Nephron (organoid): ENCODE results near the gene OR8H3.
"Not testable (repeated sequence)": the region's sequence is repeated elsewhere in the genome, so short reads cannot be mapped to it uniquely, and the experiment has no call there.

Experiments used
- H3K27ac Mint-ChIP-seq, 3 experiments: 2 replicates each; pipeline ENCODE4 v1.8.0; 2020; ENCODE audit warnings: mixed read lengths in 3 of 3, mild to moderate bottlenecking in 2 of 3, moderate library complexity in 1 of 3
- H3K27me3 Mint-ChIP-seq: 2 replicates; pipeline ENCODE4 v1.8.0; 2021; ENCODE audit warnings: low read depth, mild to moderate bottlenecking, moderate library complexity, mixed read lengths
- H3K36me3 Mint-ChIP-seq: 2 replicates; pipeline ENCODE4 v1.8.0; 2020; ENCODE audit warnings: low read depth, mixed read lengths
- H3K4me1 Mint-ChIP-seq: 2 replicates; pipeline ENCODE4 v1.8.0; 2020; ENCODE audit warnings: mixed read lengths
- H3K4me3 Mint-ChIP-seq, 3 experiments: 2 replicates each; pipeline ENCODE4 v1.8.0; 2020; ENCODE audit warnings: mild to moderate bottlenecking in 3 of 3, mixed read lengths in 3 of 3, moderate library complexity in 2 of 3
- H3K9me3 Mint-ChIP-seq: 2 replicates; pipeline ENCODE4 v1.8.0; 2020; ENCODE audit warnings: mixed read lengths
- CTCF ChIP-seq, 3 experiments: fragments of 200-600 bp; sonication (generic); IDR thresholded peaks; one replicate each; pipeline ENCODE4 v1.5.0; 2021; ENCODE audit warnings: antibody characterized with exemption in 3 of 3; ENCODE audit not compliant: unreplicated experiment in 3 of 3

Gene OR8H3

GRCh38 chr11:56122073-56122472 lies at the start of gene OR8H3:
OR8H3 (plus strand) TSS chr11:56122373; CDS start chr11:56122373, 0 bp downstream.
- Mint-ChIP-seq H3K36me3 (no peaks in the 10 kb centered on the region), H3K4me3 (no peak within 1 kb of the TSS), H3K9me3 (no peaks in the 10 kb centered on the region), H3K4me1 (no peaks in the 10 kb centered on the region), H3K27ac (no peak within 1 kb of the TSS), H3K27me3 (no peaks in the 10 kb centered on the region)
- no peak for TF ChIP-seq CTCF (IDR thresholded peaks at IDR 0.05; ENCODE audit: unreplicated experiment in 3 of 3)

- Mint-ChIP-seq H3K27me3 (no peaks in the 10 kb centered on the region), H3K4me3 (no peak overlapping the region), H3K4me1 (no peaks in the 10 kb centered on the region), H3K27ac (no peak overlapping the region), H3K9me3 (no peaks in the 10 kb centered on the region), H3K36me3 (no peaks in the 10 kb centered on the region)
- TF ChIP-seq CTCF (IDR thresholded peaks at IDR 0.05; ENCODE audit: unreplicated experiment in 3 of 3): no peak
Observed at GRCh38 chr11:56089697-56090096, 32.5 kb upstream of the OR8H3 start.

GRCh38 chr11:56093008-56093407 lies 29.2 kb upstream of the OR8H3 start, which contains the start of gene OR8I2:
OR8I2 (plus strand) TSS chr11:56093308; CDS start chr11:56093308, 0 bp downstream.
- H3K27ac Mint-ChIP-seq: no peak within 1 kb of the TSS
- TF ChIP-seq CTCF (IDR thresholded peaks at IDR 0.05; ENCODE audit: unreplicated experiment in 3 of 3): no peak
- no peaks in the 10 kb centered on the region for H3K36me3 Mint-ChIP-seq
- H3K4me1 Mint-ChIP-seq: no peaks in the 10 kb centered on the region
- no peaks in the 10 kb centered on the region for H3K9me3 Mint-ChIP-seq
- no peaks in the 10 kb centered on the region for H3K27me3 Mint-ChIP-seq
- no peak within 1 kb of the TSS for H3K4me3 Mint-ChIP-seq

- no peaks in the 10 kb centered on the region for H3K4me1 Mint-ChIP-seq
- no peaks in the 10 kb centered on the region for H3K9me3 Mint-ChIP-seq
- no peak within 1 kb of the TSS for H3K4me3 Mint-ChIP-seq
- TF ChIP-seq CTCF (IDR thresholded peaks at IDR 0.05; ENCODE audit: unreplicated experiment in 3 of 3): no peak
- no peaks in the 10 kb centered on the region for H3K36me3 Mint-ChIP-seq
- no peaks in the 10 kb centered on the region for H3K27me3 Mint-ChIP-seq
- H3K27ac Mint-ChIP-seq: no peak within 1 kb of the TSS
Observed at GRCh38 chr11:56103210-56103737, 18.9 kb upstream of the OR8H3 start, which contains the start of gene OR8H2. OR8H2 (plus strand) TSS chr11:56103687; CDS start chr11:56105043, 1,356 bp downstream.

GRCh38 chr11:56140151-56140661 lies 18.0 kb downstream of the OR8H3 start, which contains the start of gene OR8J3:
OR8J3 (minus strand) TSS chr11:56140201; CDS start chr11:56137718, 2,483 bp downstream.
- TF ChIP-seq CTCF (IDR thresholded peaks at IDR 0.05; ENCODE audit: unreplicated experiment in 3 of 3): no peak
- Mint-ChIP-seq H3K27ac (no peak within 1 kb of the TSS), H3K4me1 (no peaks in the 10 kb centered on the region), H3K4me3 (no peak within 1 kb of the TSS), H3K27me3 (no peaks in the 10 kb centered on the region), H3K9me3 (peaks cover 4% of the 10 kb centered on the region), H3K36me3 (no peaks in the 10 kb centered on the region)

- H3K27ac Mint-ChIP-seq, H3K4me3 Mint-ChIP-seq, H3K36me3 Mint-ChIP-seq, H3K27me3 Mint-ChIP-seq, H3K4me1 Mint-ChIP-seq, H3K9me3 Mint-ChIP-seq: not testable (repeated sequence)
Observed at GRCh38 chr11:56143681-56144080, 21.5 kb downstream of the OR8H3 start.
